Activated CD4-positive, alpha-beta T cell treated with anti-CD3 and anti-CD28 coated beads, Interleukin-2, amount 10 ng/mL, durations not matched to agents 7 days and 5 days (primary cell): ENCODE results near the gene CDK10. TPM values are rescaled to one million over a fixed set of nuclear protein-coding genes. Genes with fewer than 3 reads are reported as not detected.

Experiments used
- CTCF ChIA-PET: fragments of 350-600 bp; sonication (Branson Sonifier 250); formaldehyde crosslinking; loops from one replicate; lab custom pipeline; 2021; ENCODE audit warnings: antibody characterized with exemption; lab: Charles Lee
- POLR2A ChIA-PET: fragments of 350-600 bp; sonication (Branson Sonifier 250); formaldehyde crosslinking; loops from one replicate; lab custom pipeline; 2021; ENCODE audit warnings: antibody characterized with exemption; lab: Charles Lee
- DNase-seq: peaks from one replicate; pipeline ENCODE4 v3.0.0-alpha.2; 2020
- H3K27ac Mint-ChIP-seq: one replicate; pipeline ENCODE4 v1.8.0; 2021; ENCODE audit warnings: mild to moderate bottlenecking, moderate library complexity, mixed read lengths
- H3K27me3 Mint-ChIP-seq: one replicate; pipeline ENCODE4 v1.8.0; 2021; ENCODE audit warnings: mixed read lengths
- H3K36me3 Mint-ChIP-seq: one replicate; pipeline ENCODE4 v1.8.0; 2021; ENCODE audit warnings: low read depth, mixed read lengths
- H3K4me1 Mint-ChIP-seq: one replicate; pipeline ENCODE4 v1.8.0; 2021; ENCODE audit warnings: mixed read lengths
- H3K4me3 Mint-ChIP-seq: one replicate; pipeline ENCODE4 v1.8.0; 2021; ENCODE audit warnings: mild to moderate bottlenecking, moderate library complexity, mixed read lengths
- H3K9me3 Mint-ChIP-seq: one replicate; pipeline ENCODE4 v1.8.0; 2021; ENCODE audit warnings: mixed read lengths
- total RNA-seq, 2 experiments: library from RNA; stranded (reverse); gene quantifications; one replicate each; pipeline ENCODE4 v1.2.3, GENCODE V29; 2021

Gene CDK10
- total RNA-seq, result 10 to 100 TPM; 83.1 to 96.8 TPM

DNA sequence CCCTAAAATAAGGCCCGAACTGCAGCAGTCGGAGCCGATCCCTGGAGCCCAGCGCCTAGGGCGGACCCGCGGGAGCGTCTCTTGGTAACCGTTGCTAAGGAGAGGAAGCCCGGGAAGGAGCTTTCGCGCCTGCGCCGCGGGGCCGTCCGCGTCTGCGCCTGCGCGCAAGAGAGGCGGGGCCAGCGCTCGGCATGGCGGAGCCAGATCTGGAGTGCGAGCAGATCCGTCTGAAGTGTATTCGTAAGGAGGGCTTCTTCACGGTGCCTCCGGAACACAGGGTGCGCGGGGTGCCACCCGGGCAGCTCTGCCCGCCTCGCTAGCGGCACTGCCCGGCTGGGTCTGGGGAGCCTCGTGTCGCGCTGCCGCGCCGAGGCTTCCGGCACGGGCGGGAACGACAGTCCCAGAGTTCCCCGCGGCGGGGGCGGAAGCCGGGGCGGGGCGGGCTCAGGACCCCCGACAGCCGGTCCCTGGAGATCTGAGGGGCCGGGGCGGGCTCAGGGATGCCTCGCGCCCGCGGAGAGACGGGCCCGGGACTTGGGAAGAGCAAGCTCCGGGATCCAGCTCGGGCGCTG, at the start of gene CDK10:
Gene CDK10, plus strand, starts transcription at position 170 of the 572 bp plus-strand sequence. Its CDS starts 22 bp downstream, at position 192.
- CTCF ChIA-PET, result interaction anchor here (0.6 to 2.6 kb wide), 5 partner anchors 11 to 767 kb away, joined by 3 to 19 read pairs (median 6); no protein-coding TSS in a partner anchor
- POLR2A ChIA-PET, result no interaction called here
- Mint-ChIP-seq H3K4me3 (peak within 1 kb of the TSS; percentile 92), H3K36me3 (peaks cover 12% of the 10 kb centered on the region), H3K27ac (peak within 1 kb of the TSS; percentile 90), H3K27me3 (no peaks in the 10 kb centered on the region), H3K9me3 (peaks cover 3% of the 10 kb centered on the region), H3K4me1 (peaks cover 24% of the 10 kb centered on the region)
- DNase-seq, result peak; percentile 88

DNA sequence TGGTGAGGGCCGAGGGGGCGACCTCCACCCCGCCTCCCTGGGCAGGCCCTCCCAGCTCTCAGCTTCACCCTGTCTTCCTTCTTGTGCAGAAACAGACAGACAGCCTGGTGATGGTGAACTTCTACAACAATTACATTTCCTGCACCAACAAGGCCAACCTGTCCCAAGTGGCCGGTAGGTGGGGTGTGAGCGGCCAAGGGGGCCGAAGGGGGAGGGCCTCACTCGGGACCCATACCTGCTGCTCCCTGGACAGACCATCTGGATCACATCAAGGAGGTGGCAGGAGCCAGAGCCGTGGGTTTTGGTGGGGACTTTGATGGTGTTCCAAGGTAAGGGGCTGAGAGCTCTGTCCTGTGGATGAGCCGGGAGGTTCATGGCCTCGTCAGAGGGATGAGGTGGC, 49.1 kb upstream of the CDK10 start:
- Mint-ChIP-seq H3K36me3 (no peaks in the 10 kb centered on the region), H3K27ac (no peak overlapping the region), H3K4me1 (peaks cover 7% of the 10 kb centered on the region), H3K4me3 (no peak overlapping the region), H3K9me3 (no peaks in the 10 kb centered on the region), H3K27me3 (no peaks in the 10 kb centered on the region)
- ChIA-PET CTCF (no interaction called here), POLR2A (no interaction called here)
- DNase-seq, result no peak

DNA sequence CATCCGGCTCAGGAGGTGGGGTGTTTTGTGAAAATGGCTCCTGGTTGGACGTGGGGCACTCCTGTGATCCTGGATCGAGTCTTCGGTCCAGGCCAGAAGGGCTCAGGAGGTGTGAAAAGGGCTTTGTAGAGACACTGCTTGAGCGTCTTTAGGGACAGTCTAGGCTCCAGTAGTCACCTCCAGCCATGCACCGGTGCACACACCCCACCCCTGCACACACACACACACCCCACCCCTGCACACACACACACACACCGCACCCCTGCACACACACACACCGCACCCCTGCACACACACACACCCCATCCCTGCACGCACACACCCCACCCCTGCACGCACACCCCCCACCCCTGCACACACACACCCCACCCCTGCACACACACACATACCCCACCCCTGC, 48.0 kb upstream of the CDK10 start:
- DNase-seq, result no peak
- Mint-ChIP-seq H3K9me3 (no peaks in the 10 kb centered on the region), H3K27ac (no peak overlapping the region), H3K4me3 (no peak overlapping the region), H3K4me1 (peaks cover 7% of the 10 kb centered on the region), H3K36me3 (no peaks in the 10 kb centered on the region), H3K27me3 (no peaks in the 10 kb centered on the region)
- ChIA-PET CTCF (no interaction called here), POLR2A (no interaction called here)

DNA sequence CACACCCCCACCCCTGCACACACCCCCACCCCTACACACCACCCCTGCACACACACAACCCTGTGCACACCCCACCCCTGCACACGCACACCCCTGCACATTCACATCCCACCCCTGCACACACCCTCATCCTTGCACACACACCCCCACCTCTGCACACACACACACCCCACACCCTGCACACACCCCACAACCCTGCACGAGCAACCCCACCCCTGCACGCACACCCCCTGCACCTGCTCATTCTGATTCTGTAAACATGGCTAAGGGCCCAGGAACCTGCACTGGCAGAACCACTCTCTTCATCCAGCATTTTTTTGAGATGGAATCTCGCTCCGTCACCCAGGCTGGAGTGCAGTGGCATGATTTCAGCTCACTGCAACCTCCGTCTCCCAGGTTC, 47.1 kb upstream of the CDK10 start:
- H3K4me1 Mint-ChIP-seq, result peaks cover 7% of the 10 kb centered on the region
- H3K36me3 Mint-ChIP-seq, result no peaks in the 10 kb centered on the region
- no peak overlapping the region for H3K27ac Mint-ChIP-seq
- ChIA-PET CTCF (no interaction called here), POLR2A (no interaction called here)
- H3K4me3 Mint-ChIP-seq, result no peak overlapping the region
- no peaks in the 10 kb centered on the region for H3K9me3 Mint-ChIP-seq
- no peaks in the 10 kb centered on the region for H3K27me3 Mint-ChIP-seq
- no peak for DNase-seq

DNA sequence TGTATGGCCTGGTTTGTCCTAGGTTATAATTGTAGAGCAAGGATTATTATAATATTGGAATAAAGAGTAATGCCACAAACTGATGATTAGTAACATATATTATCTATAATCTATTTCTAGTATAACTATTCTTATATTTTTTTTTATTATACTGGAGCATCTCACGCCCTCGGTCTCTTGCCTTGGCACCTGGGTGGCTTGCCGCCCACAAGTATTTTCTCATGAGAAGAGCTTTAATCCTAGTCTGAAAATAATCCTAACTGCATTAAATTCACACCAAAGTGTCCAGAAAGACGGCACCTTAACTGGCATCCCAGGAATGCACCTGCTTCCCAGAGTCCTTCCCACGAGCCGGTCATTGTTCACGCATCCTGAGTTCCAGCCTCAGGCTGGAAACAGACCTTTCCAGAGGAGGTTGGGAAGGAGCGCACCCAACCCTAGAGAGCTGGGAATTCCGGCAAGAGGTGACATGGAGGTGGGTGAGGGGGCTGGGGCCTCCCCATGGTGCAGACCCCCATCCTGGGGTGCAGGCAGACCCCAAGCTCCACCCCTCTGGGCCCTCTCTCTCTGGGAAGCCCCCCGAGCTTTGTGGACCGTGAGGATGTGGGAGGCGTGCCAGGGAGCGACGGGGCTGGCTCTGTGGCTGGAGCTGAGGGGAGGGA, 44.9 kb upstream of the CDK10 start:
- CTCF ChIA-PET, result interaction anchor here (1.8 kb wide), 1 partner anchor 11 kb away, joined by 6 read pairs; no protein-coding TSS in a partner anchor
- Mint-ChIP-seq H3K27me3 (no peaks in the 10 kb centered on the region), H3K4me1 (peaks cover 7% of the 10 kb centered on the region), H3K27ac (no peak overlapping the region), H3K36me3 (peaks cover 8% of the 10 kb centered on the region), H3K4me3 (no peak overlapping the region), H3K9me3 (no peaks in the 10 kb centered on the region)
- POLR2A ChIA-PET, result no interaction called here
- DNase-seq, result no peak

- no peaks in the 10 kb centered on the region for H3K9me3 Mint-ChIP-seq
- DNase-seq, result no peak
Measured at GRCh38 chr16:89642574-89642973, 43.9 kb upstream of the CDK10 start.

GRCh38 chr16:89643769-89644300, 42.7 kb upstream of the CDK10 start:
- Mint-ChIP-seq H3K9me3 (no peaks in the 10 kb centered on the region), H3K4me3 (no peak overlapping the region), H3K4me1 (peaks cover 7% of the 10 kb centered on the region), H3K27ac (peak overlapping the region; percentile 20), H3K36me3 (peaks cover 16% of the 10 kb centered on the region), H3K27me3 (no peaks in the 10 kb centered on the region)
- DNase-seq, result no peak
- ChIA-PET POLR2A (no interaction called here), CTCF (no interaction called here)

More at GRCh38 chr16:89642574-89642973, 43.9 kb upstream of the CDK10 start:
- ChIA-PET POLR2A (no interaction called here), CTCF (interaction anchor here (1.8 kb wide), 1 partner anchor 10 kb away, joined by 6 read pairs; no protein-coding TSS in a partner anchor)
- H3K27ac Mint-ChIP-seq, result no peak overlapping the region
- no peak overlapping the region for H3K4me3 Mint-ChIP-seq
- H3K36me3 Mint-ChIP-seq, result peaks cover 13% of the 10 kb centered on the region
- no peaks in the 10 kb centered on the region for H3K27me3 Mint-ChIP-seq
- peaks cover 7% of the 10 kb centered on the region for H3K4me1 Mint-ChIP-seq

GRCh38 chr16:89645122-89645521, 41.4 kb upstream of the CDK10 start:
- no peak overlapping the region for H3K27ac Mint-ChIP-seq
- H3K9me3 Mint-ChIP-seq, result no peaks in the 10 kb centered on the region
- CTCF ChIA-PET, result no interaction called here
- H3K36me3 Mint-ChIP-seq, result peaks cover 25% of the 10 kb centered on the region
- POLR2A ChIA-PET, result no interaction called here
- DNase-seq, result no peak
- H3K4me1 Mint-ChIP-seq, result peaks cover 7% of the 10 kb centered on the region
- no peak overlapping the region for H3K4me3 Mint-ChIP-seq
- no peaks in the 10 kb centered on the region for H3K27me3 Mint-ChIP-seq

GRCh38 chr16:89646270-89646669, 40.2 kb upstream of the CDK10 start:
- Mint-ChIP-seq H3K27me3 (no peaks in the 10 kb centered on the region), H3K9me3 (no peaks in the 10 kb centered on the region), H3K4me3 (no peak overlapping the region), H3K27ac (no peak overlapping the region), H3K4me1 (peaks cover 3% of the 10 kb centered on the region), H3K36me3 (peaks cover 31% of the 10 kb centered on the region)
- no peak for DNase-seq
- ChIA-PET POLR2A (no interaction called here), CTCF (no interaction called here)

DNA sequence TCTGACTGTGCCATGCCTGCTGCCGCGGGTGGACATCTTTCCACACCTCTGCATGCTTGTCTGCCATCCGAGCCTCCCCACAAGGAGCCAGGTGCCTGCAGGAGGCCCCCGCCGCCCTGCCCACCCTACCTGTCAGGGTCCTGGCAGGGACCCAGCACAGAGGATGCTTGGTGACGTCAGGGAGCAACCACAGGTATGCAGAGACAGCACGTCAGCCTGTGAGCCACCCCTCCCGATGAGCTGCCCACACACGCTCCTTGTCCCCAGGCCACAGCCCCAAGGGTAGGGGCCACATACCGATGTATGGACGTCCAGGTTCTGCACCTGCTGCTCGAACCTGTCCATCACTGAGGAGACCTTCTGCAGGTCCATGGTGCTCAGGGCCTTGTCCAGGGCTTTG, 39.6 kb upstream of the CDK10 start:
- no peaks in the 10 kb centered on the region for H3K9me3 Mint-ChIP-seq
- POLR2A ChIA-PET, result no interaction called here
- no peaks in the 10 kb centered on the region for H3K27me3 Mint-ChIP-seq
- peaks cover 3% of the 10 kb centered on the region for H3K4me1 Mint-ChIP-seq
- DNase-seq, result no peak
- peaks cover 31% of the 10 kb centered on the region for H3K36me3 Mint-ChIP-seq
- no peak overlapping the region for H3K27ac Mint-ChIP-seq
- H3K4me3 Mint-ChIP-seq, result no peak overlapping the region
- CTCF ChIA-PET, result no interaction called here

- Mint-ChIP-seq H3K27ac (no peak overlapping the region), H3K9me3 (no peaks in the 10 kb centered on the region), H3K36me3 (peaks cover 36% of the 10 kb centered on the region), H3K27me3 (no peaks in the 10 kb centered on the region), H3K4me3 (no peak overlapping the region), H3K4me1 (peaks cover 24% of the 10 kb centered on the region)
- POLR2A ChIA-PET, result no interaction called here
- CTCF ChIA-PET, result interaction anchor here (0.5 kb wide), 1 partner anchor 97 kb away, joined by 3 read pairs; no protein-coding TSS in a partner anchor
- DNase-seq, result no peak
Measured at GRCh38 chr16:89651584-89651983, 34.9 kb upstream of the CDK10 start.

DNA sequence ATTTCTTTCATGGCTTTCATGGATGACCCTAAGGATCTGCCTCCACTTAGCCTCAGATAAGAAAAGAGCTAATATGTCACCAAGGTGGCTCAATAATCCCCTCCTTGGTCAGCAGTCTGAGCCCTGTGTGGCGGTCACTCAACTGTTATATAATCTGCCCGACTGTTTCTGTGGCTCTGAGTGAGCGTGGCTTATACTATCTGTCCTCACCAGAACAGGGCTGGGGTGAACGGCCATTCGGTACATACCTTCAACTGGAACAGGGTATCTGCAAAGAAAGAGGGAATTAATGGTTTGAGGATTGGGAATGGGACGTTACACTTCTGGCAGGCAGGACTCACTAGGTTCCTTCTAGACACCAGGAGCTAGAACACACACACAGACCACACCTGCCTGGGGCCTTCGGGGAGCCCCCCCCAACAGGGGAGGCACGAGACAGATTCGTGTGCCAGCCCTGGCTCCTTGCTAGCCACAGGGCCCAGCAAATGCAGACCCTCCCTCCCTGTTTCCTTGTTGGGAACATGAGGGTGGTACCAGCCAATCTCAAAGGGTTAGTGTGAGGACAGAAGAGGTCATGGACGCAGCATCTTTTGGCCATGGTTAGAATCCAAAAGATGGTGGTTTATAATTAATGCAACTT, 32.7 kb upstream of the CDK10 start:
- no peaks in the 10 kb centered on the region for H3K27me3 Mint-ChIP-seq
- H3K4me3 Mint-ChIP-seq, result no peak overlapping the region
- no peak overlapping the region for H3K27ac Mint-ChIP-seq
- POLR2A ChIA-PET, result no interaction called here
- CTCF ChIA-PET, result no interaction called here
- peaks cover 28% of the 10 kb centered on the region for H3K36me3 Mint-ChIP-seq
- no peak for DNase-seq
- peaks cover 31% of the 10 kb centered on the region for H3K4me1 Mint-ChIP-seq
- no peaks in the 10 kb centered on the region for H3K9me3 Mint-ChIP-seq

DNA sequence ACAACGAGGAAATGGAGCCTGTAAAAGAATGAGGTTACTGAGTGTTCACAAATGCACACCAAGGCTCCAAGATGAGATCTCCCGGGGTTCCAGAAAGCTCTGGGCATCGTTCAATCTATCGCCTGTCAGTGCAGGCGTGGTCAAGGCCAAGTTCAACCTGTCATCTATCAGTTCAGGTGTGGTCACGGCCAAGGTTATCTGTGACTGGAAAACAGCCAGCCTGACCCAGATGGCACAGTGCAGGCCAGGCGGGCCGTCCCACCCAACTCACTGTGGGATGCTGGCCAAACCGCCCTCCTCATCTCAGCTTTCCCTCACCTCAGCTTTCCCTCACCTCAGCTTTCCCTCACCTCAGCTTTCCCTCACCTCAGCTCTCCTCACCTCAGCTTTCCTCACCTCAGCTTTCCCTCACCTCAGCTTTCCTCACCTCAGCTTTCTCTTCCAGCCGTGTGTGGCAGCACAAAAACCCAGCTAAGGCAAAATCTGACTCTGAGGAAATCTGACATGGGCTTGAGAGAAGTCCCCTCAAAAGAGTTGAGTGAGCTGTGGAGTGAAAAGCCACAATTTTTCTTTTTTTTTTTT, 31.3 kb upstream of the CDK10 start:
- no peak for DNase-seq
- H3K4me3 Mint-ChIP-seq, result peak overlapping the region; percentile 79

More for the DNA sequence above, 31.3 kb upstream of the CDK10 start:
- H3K27me3 Mint-ChIP-seq, result no peaks in the 10 kb centered on the region
- ChIA-PET CTCF (no interaction called here), POLR2A (no interaction called here)
- H3K27ac Mint-ChIP-seq, result no peak overlapping the region
- H3K9me3 Mint-ChIP-seq, result no peaks in the 10 kb centered on the region
- H3K36me3 Mint-ChIP-seq, result peaks cover 19% of the 10 kb centered on the region
- peaks cover 41% of the 10 kb centered on the region for H3K4me1 Mint-ChIP-seq
